M059J (cell line): Measurements from ENCODE around the gene SFXN5. TPM values are rescaled to one million over a fixed set of nuclear protein-coding genes. Genes with fewer than 3 reads are reported as not detected.
"Not testable (repeated sequence)": the region's sequence is repeated elsewhere in the genome, so short reads cannot be mapped to it uniquely, and the experiment has no call there.

Experiments used
- DNase-seq: peaks from one replicate; pipeline ENCODE4 v3.0.0-alpha.2; 2012; ENCODE audit warnings: low read depth
- total RNA-seq: library from RNA; depleted of rRNA; stranded (reverse); fragments of >200 nt; shearing (Covaris generic); gene quantifications from 2 replicates; pipeline ENCODE4 v1.2.3, GENCODE V29; 2014

The SFXN5 gene
- total RNA-seq, 1 experiment from 2014 or later: 17.3 TPM

DNA sequence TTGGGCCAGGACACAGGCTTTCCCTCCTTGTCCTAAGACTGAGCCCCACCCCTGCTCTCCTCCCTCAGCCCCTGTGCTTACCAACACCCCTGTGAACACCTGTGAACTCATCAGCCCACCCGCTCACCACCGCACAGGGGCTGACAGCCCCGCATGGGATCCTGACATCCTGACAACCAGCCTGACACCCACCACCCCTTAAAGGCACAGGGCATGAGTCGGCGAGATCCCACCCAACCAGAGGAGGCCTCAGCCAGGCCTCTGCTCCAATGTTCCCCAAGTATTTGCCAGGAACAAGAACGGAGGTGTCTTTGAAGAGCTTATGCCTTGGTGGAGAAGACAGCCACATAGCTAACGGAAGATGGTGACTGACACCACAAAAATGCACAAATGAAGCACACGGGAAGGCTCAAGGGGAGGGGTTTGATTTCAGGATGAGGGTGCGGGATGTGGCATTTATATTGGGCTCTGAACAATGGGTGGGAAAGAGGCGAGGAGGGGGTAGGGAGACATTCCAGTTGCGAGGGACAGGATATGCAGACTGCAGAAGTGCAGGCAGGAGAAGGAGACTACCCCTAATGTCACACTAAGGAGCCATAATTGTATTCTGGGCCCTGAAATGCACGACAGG is 30.2 kb upstream of the SFXN5 start:
- DNase-seq: peak; percentile 80

- DNase-seq: no peak
These were observed 29.4 kb upstream of the SFXN5 start for GRCh38 chr2:73100956-73101355.

GRCh38 chr2:73099486-73099885 is 28.0 kb upstream of the SFXN5 start:
- DNase-seq: no peak

- DNase-seq: no peak
These were observed 24.4 kb upstream of the SFXN5 start for GRCh38 chr2:73095910-73096309.

DNA sequence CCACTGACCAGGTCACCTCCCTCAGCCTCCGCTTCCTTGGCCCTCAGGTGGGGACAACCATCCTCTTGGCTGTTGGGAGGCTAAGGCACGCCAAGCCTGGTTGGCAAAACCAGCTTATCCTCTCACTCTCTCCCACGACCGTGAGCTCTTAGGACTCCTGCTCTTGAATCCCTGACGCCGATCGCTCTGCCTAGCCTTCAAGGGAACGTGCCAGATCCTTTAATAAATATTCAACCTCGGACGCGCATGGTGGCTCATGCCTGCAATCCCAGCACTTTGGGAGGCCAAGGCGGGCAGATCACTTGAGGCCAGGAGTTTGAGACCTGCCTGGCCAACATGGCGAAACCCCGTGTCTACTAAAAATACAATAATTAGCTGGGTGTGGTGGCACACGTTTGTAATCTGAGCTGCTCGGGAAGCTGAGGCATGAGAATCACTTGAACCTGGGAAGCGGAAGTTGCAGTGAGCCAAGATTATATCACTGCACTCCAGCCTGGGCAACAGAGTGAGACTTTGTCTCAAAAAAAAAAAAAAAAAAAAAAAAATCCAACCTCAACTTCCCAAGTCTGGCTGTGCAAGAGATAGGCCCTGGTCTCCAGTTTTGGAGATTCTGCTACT is 22.2 kb upstream of the SFXN5 start:
- DNase-seq: not testable (repeated sequence)

- DNase-seq: no peak
These were observed 20.8 kb upstream of the SFXN5 start for GRCh38 chr2:73092146-73092783.

- DNase-seq: no peak
These were observed 20.2 kb upstream of the SFXN5 start for GRCh38 chr2:73091696-73092095.

- peak; percentile 36 for DNase-seq
These were observed 19.7 kb upstream of the SFXN5 start for GRCh38 chr2:73091164-73091563.

GRCh38 chr2:73089270-73090030 is 17.9 kb upstream of the SFXN5 start:
- DNase-seq: peak; percentile 97

DNA sequence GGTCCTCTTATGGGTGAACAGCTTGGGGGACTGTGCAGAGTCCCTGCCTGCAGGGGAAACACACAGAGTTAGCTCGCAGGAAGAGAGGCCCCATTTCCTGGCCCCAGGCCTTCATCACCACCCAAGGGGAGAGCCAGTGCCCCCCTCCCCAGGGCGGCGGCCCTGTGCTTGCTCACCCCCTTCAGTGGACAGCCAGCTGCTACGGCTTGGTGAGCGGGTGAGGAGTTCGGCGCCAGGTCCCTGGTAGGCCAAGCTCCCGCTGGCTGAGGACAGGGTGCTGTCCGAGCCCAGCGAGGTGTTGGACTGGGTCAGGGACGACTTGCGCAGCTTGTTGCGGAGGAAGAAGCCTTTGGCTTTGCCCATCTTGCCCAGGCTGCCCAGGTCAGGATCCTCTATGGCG is 17.2 kb upstream of the SFXN5 start:
- DNase-seq: no peak

DNA sequence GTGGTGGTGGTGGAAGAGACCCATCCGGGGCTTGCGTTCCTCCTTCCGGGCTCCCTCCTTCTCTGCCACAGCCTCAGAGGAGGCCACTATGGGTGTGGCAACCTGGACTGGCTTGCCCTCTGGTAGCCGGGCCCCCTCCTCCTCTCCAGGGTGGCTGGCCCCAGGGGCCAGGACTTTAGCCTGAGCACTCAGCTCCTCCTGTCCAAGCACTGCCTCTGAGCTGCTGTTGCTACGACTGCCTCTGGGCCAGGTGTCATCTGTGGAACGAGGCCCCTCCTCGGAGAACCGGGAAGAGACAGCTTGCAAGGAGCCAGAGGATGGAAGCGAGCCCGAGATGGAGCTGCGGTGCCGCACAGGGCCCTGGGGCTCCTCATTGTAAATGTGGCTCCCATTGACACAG is 16.7 kb upstream of the SFXN5 start:
- DNase-seq: no peak

- no peak for DNase-seq
These were observed 15.8 kb upstream of the SFXN5 start for GRCh38 chr2:73087311-73087710.

DNA sequence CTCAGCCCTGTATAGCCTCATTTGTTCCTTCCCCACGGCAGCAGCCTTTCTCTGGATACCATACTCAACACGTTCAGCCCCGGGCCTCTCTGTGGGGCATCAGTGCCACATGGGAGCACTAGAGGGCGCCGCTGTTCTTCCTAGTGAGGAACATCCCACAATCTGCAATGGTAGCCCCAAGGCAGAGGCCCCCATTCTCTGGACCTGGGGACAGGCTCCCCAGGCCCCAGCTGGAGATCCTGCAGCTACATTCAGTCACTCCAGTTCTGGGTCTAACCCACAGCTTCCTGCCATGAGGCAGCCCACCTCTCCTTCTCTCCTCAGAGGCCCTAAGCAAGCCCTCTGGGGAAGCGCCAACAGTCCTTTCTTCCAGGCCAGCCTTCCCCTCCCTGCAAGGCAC is 14.2 kb upstream of the SFXN5 start:
- peak; percentile 67 for DNase-seq

DNA sequence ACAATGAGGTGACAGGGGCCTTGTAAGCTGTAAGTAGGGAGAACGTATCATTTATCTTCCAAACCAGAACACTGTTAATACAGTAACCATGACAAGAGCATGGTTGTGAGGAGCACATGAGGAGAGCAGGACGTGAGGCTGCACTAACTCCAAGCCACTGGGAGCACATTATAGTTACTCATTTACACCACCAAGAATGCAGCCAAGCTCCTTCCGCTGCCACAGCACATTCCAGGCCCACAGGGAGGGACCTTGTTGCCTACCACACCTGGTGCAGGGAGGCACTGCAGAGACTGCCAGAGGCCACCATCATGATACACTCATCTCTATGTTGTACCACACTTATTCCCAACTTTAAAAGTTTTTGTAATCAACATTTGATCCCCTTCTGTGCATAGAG is 13.5 kb upstream of the SFXN5 start:
- DNase-seq: no peak

GRCh38 chr2:73083886-73084800 is 12.6 kb upstream of the SFXN5 start:
- no peak for DNase-seq

- DNase-seq: no peak
These were observed 11.3 kb upstream of the SFXN5 start for GRCh38 chr2:73082523-73083410.

DNA sequence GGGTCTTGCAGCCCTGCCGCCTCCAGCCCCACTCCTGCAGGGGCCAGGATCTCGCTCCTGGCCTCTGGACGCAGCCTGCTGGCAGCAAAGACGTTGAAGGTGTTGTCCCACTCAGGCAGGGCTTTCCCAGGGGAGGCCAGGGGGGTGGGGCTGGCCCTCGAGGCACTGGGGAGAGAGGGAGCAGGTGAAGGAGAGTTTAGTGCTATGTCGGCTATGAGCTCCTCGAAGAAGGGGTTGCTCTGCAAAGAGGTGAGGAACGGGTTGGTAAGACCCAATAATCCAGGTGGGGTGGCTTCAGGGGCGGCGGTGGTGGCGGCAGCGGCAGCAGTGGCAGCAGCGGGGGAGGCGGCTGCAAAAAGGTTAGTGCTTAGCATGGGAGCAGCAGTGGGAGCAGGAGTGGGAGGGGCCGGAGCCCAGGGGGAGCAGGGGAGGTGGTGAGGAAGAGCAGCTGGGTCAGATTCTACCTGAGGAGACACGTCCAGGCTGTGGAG is 9.7 kb upstream of the SFXN5 start:
- no peak for DNase-seq

- DNase-seq: no peak
These were observed 9.0 kb upstream of the SFXN5 start for GRCh38 chr2:73080321-73081131.

DNA sequence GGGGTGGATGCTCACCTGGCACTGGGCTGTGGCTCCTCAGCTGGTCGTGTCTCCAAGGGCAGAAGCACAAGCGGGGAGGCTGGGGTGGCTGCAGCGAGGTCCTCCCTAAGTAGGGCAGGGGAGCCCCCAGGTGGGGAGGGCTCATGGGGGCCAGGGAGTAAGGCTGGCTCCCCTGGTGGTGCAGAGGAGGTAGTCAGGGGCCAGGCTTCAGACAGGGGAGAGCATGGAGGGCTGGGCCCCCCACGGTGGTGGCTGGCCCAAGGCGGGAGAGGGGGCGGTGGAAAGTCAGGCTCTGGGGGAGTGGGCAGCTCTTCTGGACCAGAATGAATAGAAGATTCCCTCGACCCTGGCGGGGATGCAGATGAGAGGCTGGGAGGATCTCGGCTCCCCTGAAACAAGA is 8.1 kb upstream of the SFXN5 start:
- no peak for DNase-seq
